HepG2 (cell line): ENCODE data around the gene SELENOH. TPM values are rescaled to one million over a fixed set of nuclear protein-coding genes. Genes with fewer than 3 reads are reported as not detected.

Source experiments
- polyA plus RNA-seq, 8 experiments: library from polyadenylated mRNA; depleted of rRNA in 3 of 8; stranded (reverse) in 7 of 8; unstranded in 1 of 8; fragments of >200 nt; fragmentation: Illumina TruSeq in 4 of 8; extraction: Trizol in 4 of 8; gene quantifications; 2 replicates each; pipeline versions ENCODE4 v1.2.1 to v1.2.3, GENCODE V29; 2011 to 2016; ENCODE audit warnings: low read depth in 4 of 8, missing spikeins in 1 of 8, mixed read lengths in 1 of 8; ENCODE audit not compliant: insufficient read depth in 1 of 8
- small RNA-seq, 3 experiments: library from RNA; depleted of rRNA; stranded (forward); fragments of <200 nt; gene quantifications; one replicate each; pipeline ENCODE3, GENCODE V24; 2012; ENCODE audit warnings: low read depth in 2 of 3, low replicate concordance in 1 of 3; ENCODE audit not compliant: insufficient read length in 3 of 3, insufficient read depth in 2 of 3
- total RNA-seq, 5 experiments: library from RNA; depleted of rRNA; stranded (reverse); fragments of >200 nt; fragmentation: Illumina TruSeq; extraction: Trizol; gene quantifications; 2 replicates each; pipeline ENCODE4 v1.2.3, GENCODE V29; 2016; ENCODE audit warnings: low read depth in 1 of 5

The SELENOH gene
- total and polyA plus RNA-seq, 2 of the 13 experiments (the other 11 are each of a cell fraction or from before 2014, with no cell fraction given), result 27.2 to 77.4 TPM

Small RNAs within 50 kb of the gene (small RNA-seq; reads per million reads assigned to genes)
- gene AP001931.1, result 0 reads per million in 3 experiments
- 0 reads per million in 3 experiments for gene TMX2-CTNND1

Other genes starting within 250 kb of the SELENOH start
- gene SLC43A1, start 225.8 kb upstream of the SELENOH start, total RNA-seq (2016; rRNA removed; fragmentation: Illumina TruSeq; extraction: Trizol), result 40.0 and 72.3 TPM in 2 replicates
- 87.6 and 124 TPM in 2 replicates for gene SLC43A1, start 225.8 kb upstream of the SELENOH start, polyA plus RNA-seq (2011; rRNA removed)
- gene TIMM10, start 210.7 kb upstream of the SELENOH start, total RNA-seq (2016; rRNA removed; fragmentation: Illumina TruSeq; extraction: Trizol), result 82.2 and 103 TPM in 2 replicates
- 56.3 and 67.8 TPM in 2 replicates for gene TIMM10, start 210.7 kb upstream of the SELENOH start, polyA plus RNA-seq (2011; rRNA removed)
- not detected in 2 replicates for gene SMTNL1, start 203.9 kb upstream of the SELENOH start, total RNA-seq (2016; rRNA removed; fragmentation: Illumina TruSeq; extraction: Trizol)
- gene SMTNL1, start 203.9 kb upstream of the SELENOH start, polyA plus RNA-seq (2011; rRNA removed), result 0.04 TPM in 1 of 2 replicates, not detected in the other
- gene UBE2L6, start 173.8 kb upstream of the SELENOH start, total RNA-seq (2016; rRNA removed; fragmentation: Illumina TruSeq; extraction: Trizol), result 30.3 and 37.6 TPM in 2 replicates
- gene UBE2L6, start 173.8 kb upstream of the SELENOH start, polyA plus RNA-seq (2011; rRNA removed), result 30.4 and 38.3 TPM in 2 replicates
- gene SERPING1, start 143.8 kb upstream of the SELENOH start, total RNA-seq (2016; rRNA removed; fragmentation: Illumina TruSeq; extraction: Trizol), result 1.6 and 2.0 TPM in 2 replicates
- gene SERPING1, start 143.8 kb upstream of the SELENOH start, polyA plus RNA-seq (2011; rRNA removed), result 10.4 and 23.3 TPM in 2 replicates
- gene YPEL4, start 91.6 kb upstream of the SELENOH start, total RNA-seq (2016; rRNA removed; fragmentation: Illumina TruSeq; extraction: Trizol), result not detected in 2 replicates
- 0.04 TPM in 1 of 2 replicates, not detected in the other for gene YPEL4, start 91.6 kb upstream of the SELENOH start, polyA plus RNA-seq (2011; rRNA removed)
- 24.8 and 41.9 TPM in 2 replicates for gene CLP1, start 83.7 kb upstream of the SELENOH start, total RNA-seq (2016; rRNA removed; fragmentation: Illumina TruSeq; extraction: Trizol)
- gene CLP1, start 83.7 kb upstream of the SELENOH start, polyA plus RNA-seq (2011; rRNA removed), result 13.3 and 14.6 TPM in 2 replicates
- 20.3 and 26.6 TPM in 2 replicates for gene ZDHHC5, start 73.4 kb upstream of the SELENOH start, total RNA-seq (2016; rRNA removed; fragmentation: Illumina TruSeq; extraction: Trizol)
- 34.0 and 42.4 TPM in 2 replicates for gene ZDHHC5, start 73.4 kb upstream of the SELENOH start, polyA plus RNA-seq (2011; rRNA removed)
- gene MED19, start 29.3 kb upstream of the SELENOH start, total RNA-seq (2016; rRNA removed; fragmentation: Illumina TruSeq; extraction: Trizol), result 13.8 and 15.1 TPM in 2 replicates
- 12.8 and 12.9 TPM in 2 replicates for gene MED19, start 29.3 kb upstream of the SELENOH start, polyA plus RNA-seq (2011; rRNA removed)
- 67.0 and 129 TPM in 2 replicates for gene TMX2, start 28.9 kb upstream of the SELENOH start, total RNA-seq (2016; rRNA removed; fragmentation: Illumina TruSeq; extraction: Trizol)
- 73.9 and 84.5 TPM in 2 replicates for gene TMX2, start 28.9 kb upstream of the SELENOH start, polyA plus RNA-seq (2011; rRNA removed)
- not detected in 2 replicates for gene BTBD18, start 10.3 kb downstream of the SELENOH start, total RNA-seq (2016; rRNA removed; fragmentation: Illumina TruSeq; extraction: Trizol)
- gene BTBD18, start 10.3 kb downstream of the SELENOH start, polyA plus RNA-seq (2011; rRNA removed), result not detected in 2 replicates
- gene CTNND1, start 20.3 kb downstream of the SELENOH start, total RNA-seq (2016; rRNA removed; fragmentation: Illumina TruSeq; extraction: Trizol), result 128 and 184 TPM in 2 replicates
- 117 and 136 TPM in 2 replicates for gene CTNND1, start 20.3 kb downstream of the SELENOH start, polyA plus RNA-seq (2011; rRNA removed)